Stomach (tissue), 9 donors: ENCODE data around the gene CBX4. TPM values are rescaled to one million over a fixed set of nuclear protein-coding genes. Genes with fewer than 3 reads are reported as not detected.

Source experiments
- DNase-seq, 2 donors: peaks; one replicate each; pipeline versions ENCODE4 v3.0.0 to v3.0.0-alpha.2; 2013 to 2019
- H3K27ac ChIP-seq, 5 donors: fragments of 200-600 bp in 4 of 5; sonication (generic) in 4 of 5; one replicate each; pipeline ENCODE4 v1.5.1; 2013 to 2019; ENCODE audit warnings: mild to moderate bottlenecking in 1 of 5, moderate library complexity in 1 of 5
- H3K27me3 ChIP-seq, 3 donors: fragments of 200-600 bp; sonication (generic); one replicate each; pipeline ENCODE4 v1.5.1; 2017 to 2019; ENCODE audit warnings: mixed run types in 1 of 3
- H3K36me3 ChIP-seq, 4 donors: fragments of 200-600 bp; sonication (generic); 1 replicate in 3 of 4; 2 replicates in 1 of 4; pipeline ENCODE4 v1.5.1; 2016 to 2019
- H3K4me1 ChIP-seq, 4 donors: fragments of 200-600 bp; sonication (generic); one replicate each; pipeline ENCODE4 v1.5.1; 2016 to 2019
- H3K4me3 ChIP-seq, 4 donors: fragments of 200-600 bp; sonication (generic) in 3 of 4; one replicate each; pipeline ENCODE4 v1.5.1; 2016 to 2019; ENCODE audit warnings: mild to moderate bottlenecking in 1 of 4
- H3K9me3 ChIP-seq, 4 donors: fragments of 200-600 bp; sonication (generic); one replicate each; pipeline ENCODE4 v1.5.1; 2016 to 2019
- CTCF ChIP-seq, 7 experiments: fragments of 450-650 bp in 4 of 7; fragments of 200-600 bp in 3 of 7; sonication (generic) in 3 of 7; IDR thresholded peaks; one replicate each; pipeline ENCODE4 v1.5.1; 2016 to 2019; ENCODE audit warnings: antibody characterized with exemption in 7 of 7, control low read depth in 2 of 7, mild to moderate bottlenecking in 1 of 7
- EP300 ChIP-seq: sonication (generic); formaldehyde crosslinking; IDR thresholded peaks from one replicate; pipeline ENCODE4 v1.6.1; 2017; ENCODE audit warnings: antibody characterized with exemption
- POLR2A ChIP-seq, 4 donors: fragments of 450-650 bp; IDR thresholded peaks; one replicate each; pipeline ENCODE4 v1.6.1; 2016; ENCODE audit warnings: antibody characterized with exemption in 4 of 4, control low read depth in 2 of 4, mild to moderate bottlenecking in 1 of 4, moderate library complexity in 1 of 4
- POLR2AphosphoS5 ChIP-seq, 3 donors: sonication (generic); formaldehyde crosslinking; IDR thresholded peaks; one replicate each; pipeline ENCODE4 v1.6.1; 2016; ENCODE audit warnings: antibody characterized with exemption in 3 of 3
- WGBS, 5 donors: extraction: QIAGEN DNeasy Blood & Tissue Kit in 3 of 5; methylation state at CpG; one replicate each; pipeline versions ENCODE4 v1.1.5 to v1.1.7; 2013 to 2018; 5-methylcytosine and 5-hydroxymethylcytosine counted together
- intact Hi-C: fragments of 100-400 bp; cut with DNase I; formaldehyde crosslinking; loops from one replicate; pipeline ENCODE4 v1.15.1; 2023; ENCODE audit warnings: low total_unique reads
- polyA plus RNA-seq, 3 donors: library from polyadenylated mRNA; stranded (reverse); fragments of 200-250 nt; gene quantifications; one replicate each; pipeline ENCODE4 v1.2.3, GENCODE V29; 2013
- total RNA-seq, 5 donors: library from RNA; depleted of rRNA; stranded (reverse); fragments of >200 nt; gene quantifications; one replicate each; pipeline versions ENCODE4 v1.1.0 to v1.2.3, GENCODE V29; 2014 to 2016
- donor health status: healthy with polysubstance abuse.
- donor health status: Bipolar disorder and iron deficiency.
- donor health status: healthy.

CBX4 gene
- total and polyA plus RNA-seq, 8 donors: 1.8 to 10.6 (median 8.3) TPM

- Histone ChIP-seq H3K4me1 (peaks cover 25 to 42% (median 35%) of the 10 kb centered on the region in 4 donors), H3K9me3 (no peaks in the 10 kb centered on the region), H3K27ac (no peak overlapping the region), H3K4me3 (no peak overlapping the region), H3K27me3 (peaks cover 34 to 100% (median 58%) of the 10 kb centered on the region in 3 donors), H3K36me3 (no peaks in the 10 kb centered on the region)
- intact Hi-C loops: no loop called here
- peak in 1 of 2 donors; percentile 1 for DNase-seq
- 61 to 69% (median 68%) methylated on average over 5 of the region's 5 CpGs for whole genome bisulfite sequencing, 5 donors
- TF ChIP-seq POLR2AphosphoS5 (IDR thresholded peaks at IDR 0.05) (no peak), POLR2A (IDR thresholded peaks at IDR 0.05) (no peak), EP300 (no peak), CTCF (IDR thresholded peaks at IDR 0.05) (no peak)
Measured at GRCh38 chr17:79788455-79788854, 50.8 kb downstream of the CBX4 start.

- peak in 1 of 2 donors; percentile 11 for DNase-seq
- intact Hi-C loops: no loop called here
Measured at GRCh38 chr17:79786930-79787643, 52.2 kb downstream of the CBX4 start.

GRCh38 chr17:79785900-79786810 lies 53.1 kb downstream of the CBX4 start:
- TF ChIP-seq EP300 (no peak), CTCF (IDR thresholded peaks at IDR 0.05) (no peak), POLR2A (IDR thresholded peaks at IDR 0.05) (no peak), POLR2AphosphoS5 (IDR thresholded peaks at IDR 0.05) (no peak)
- DNase-seq: peak in 1 of 2 donors; percentile 3
- Histone ChIP-seq H3K4me1 (peaks cover 12 to 19% (median 16%) of the 10 kb centered on the region in 4 donors), H3K9me3 (no peaks in the 10 kb centered on the region), H3K4me3 (no peak overlapping the region), H3K27ac (no peak overlapping the region), H3K27me3 (peaks cover 18 to 100% (median 37%) of the 10 kb centered on the region in 3 donors), H3K36me3 (no peaks in the 10 kb centered on the region)
- intact Hi-C loops: no loop called here
- whole genome bisulfite sequencing, 5 donors: 84 to 90% (median 89%) methylated on average over 8 to 15 of the region's 15 CpGs

More at GRCh38 chr17:79786930-79787643, 52.2 kb downstream of the CBX4 start:
- no peaks in the 10 kb centered on the region for H3K36me3 ChIP-seq
- TF ChIP-seq EP300: no peak
- TF ChIP-seq POLR2AphosphoS5 (IDR thresholded peaks at IDR 0.05): no peak
- no peak for TF ChIP-seq CTCF (IDR thresholded peaks at IDR 0.05)
- no peak for TF ChIP-seq POLR2A (IDR thresholded peaks at IDR 0.05)
- WGBS, 5 donors: 82 to 89% (median 86%) methylated on average over 12 of the region's 12 CpGs
- no peak overlapping the region for H3K27ac ChIP-seq
- no peaks in the 10 kb centered on the region for H3K9me3 ChIP-seq
- peaks cover 16 to 28% (median 24%) of the 10 kb centered on the region in 4 donors for H3K4me1 ChIP-seq
- H3K4me3 ChIP-seq: no peak overlapping the region
- H3K27me3 ChIP-seq: peaks cover 28 to 100% (median 44%) of the 10 kb centered on the region in 3 donors
